Aorta (tissue), 5 donors: ENCODE data around the gene EPHB2. TPM values are rescaled to one million over a fixed set of nuclear protein-coding genes. Genes with fewer than 3 reads are reported as not detected.

Source experiments
- ATAC-seq: fragments of 200-7000 bp; cut with Tn5 transposase; one replicate; pipeline ENCODE4 v1.9.1; 2022; ENCODE audit warnings: moderate library complexity; ENCODE audit not compliant: low FRiP score
- DNase-seq, 2 donors: peaks; one replicate each; pipeline ENCODE4 v3.0.0-alpha.2; 2020
- H3K27ac ChIP-seq, 2 donors: one replicate each; pipeline ENCODE4 v1.5.1; 2013; ENCODE audit warnings: low read length in 2 of 2, mild to moderate bottlenecking in 2 of 2, moderate library complexity in 2 of 2, control low read depth in 1 of 2, inconsistent platforms in 1 of 2, low read depth in 1 of 2
- H3K27me3 ChIP-seq, 2 donors: one replicate each; pipeline ENCODE4 v1.6.1; 2013; ENCODE audit warnings: control low read depth in 1 of 2, low read length in 1 of 2, mild to moderate bottlenecking in 1 of 2, moderate library complexity in 1 of 2; ENCODE audit not compliant: insufficient read depth in 2 of 2, control insufficient read depth in 1 of 2
- H3K36me3 ChIP-seq, 2 donors: one replicate each; pipeline ENCODE4 v1.6.1; 2013; ENCODE audit warnings: control low read depth in 1 of 2, low read length in 1 of 2, mild to moderate bottlenecking in 1 of 2; ENCODE audit not compliant: insufficient read depth in 2 of 2, control insufficient read depth in 1 of 2
- H3K4me1 ChIP-seq, 2 donors: one replicate each; pipeline ENCODE4 v1.6.1; 2013; ENCODE audit warnings: low read length in 2 of 2, control low read depth in 1 of 2, mild to moderate bottlenecking in 1 of 2, moderate library complexity in 1 of 2; ENCODE audit not compliant: insufficient read depth in 2 of 2, control insufficient read depth in 1 of 2
- H3K4me3 ChIP-seq, 2 donors: one replicate each; pipeline ENCODE4 v1.5.1; 2013; ENCODE audit warnings: low read length in 2 of 2, control low read depth in 1 of 2, mild to moderate bottlenecking in 1 of 2
- H3K9me3 ChIP-seq: one replicate; pipeline ENCODE4 v1.6.1; 2013; ENCODE audit warnings: mild to moderate bottlenecking, low read length; ENCODE audit not compliant: control insufficient read depth
- WGBS, 2 donors: extraction: QIAGEN DNeasy Blood & Tissue Kit; methylation state at CpG; one replicate each; pipeline ENCODE4 v1.1.7; 2013; 5-methylcytosine and 5-hydroxymethylcytosine counted together
- intact Hi-C, 2 donors: fragments of 100-400 bp; cut with DNase I; formaldehyde crosslinking; loops; one replicate each; pipeline versions ENCODE4 v1.14.2 to v1.15.0; 2022
- polyA plus RNA-seq, 2 donors: library from polyadenylated mRNA; stranded (reverse); fragments of 200-250 nt; gene quantifications; one replicate each; pipeline ENCODE4 v1.2.3, GENCODE V29; 2013
- total RNA-seq, 2 donors: library from RNA; stranded (reverse); fragmentation: NEBNext Ultra II Directional; extraction: Animal tissue kit (Norgen Biotek cat#: 25700); gene quantifications; one replicate each; pipeline ENCODE4 v1.2.1, GENCODE V29; 2021
- donor health status: healthy with polysubstance abuse.
- donor health status: Bipolar disorder and iron deficiency.
- donor health status: DM: no; HTN: no; CAD: no.
- donor health status: DM: no; HTN: no; CAD: no.
- donor health status: DM: yes; HTN: yes; CAD: no.

The EPHB2 gene
- total and polyA plus RNA-seq, 4 donors, result 0.87 to 16.6 (median 3.2) TPM

DNA sequence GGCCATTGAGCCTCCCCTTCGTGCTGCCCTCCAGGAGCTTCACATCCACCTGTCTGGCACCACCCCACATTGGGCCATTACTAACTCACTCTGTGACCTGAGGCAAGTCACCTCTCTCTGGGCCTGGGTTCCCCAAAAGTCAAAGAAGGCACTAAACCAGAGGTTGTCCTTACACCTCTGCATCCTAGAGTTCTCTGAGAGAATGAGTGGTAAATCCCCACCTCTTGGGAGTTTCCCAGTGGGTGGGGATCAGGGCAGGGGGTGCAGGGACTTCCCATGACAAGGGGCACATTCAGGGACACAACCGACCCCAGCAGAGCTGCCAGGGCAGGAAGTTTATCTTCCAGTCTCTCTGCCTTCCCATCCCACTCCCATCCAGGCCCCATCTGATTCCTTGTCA is 99.7 kb downstream of the EPHB2 start:
- H3K27me3 ChIP-seq, result no peaks in the 10 kb centered on the region
- no peaks in the 10 kb centered on the region for H3K4me1 ChIP-seq
- ATAC-seq (no peak), DNase-seq (peak in 1 of 2 donors; percentile 29)
- intact Hi-C loops, result no loop called here
- 89 to 98% methylated on average over 2 of the region's 2 CpGs for WGBS, 2 donors
- H3K9me3 ChIP-seq, result no peaks in the 10 kb centered on the region
- no peaks in the 10 kb centered on the region for H3K36me3 ChIP-seq
- no peak overlapping the region for H3K4me3 ChIP-seq
- H3K27ac ChIP-seq, result no peak overlapping the region

DNA sequence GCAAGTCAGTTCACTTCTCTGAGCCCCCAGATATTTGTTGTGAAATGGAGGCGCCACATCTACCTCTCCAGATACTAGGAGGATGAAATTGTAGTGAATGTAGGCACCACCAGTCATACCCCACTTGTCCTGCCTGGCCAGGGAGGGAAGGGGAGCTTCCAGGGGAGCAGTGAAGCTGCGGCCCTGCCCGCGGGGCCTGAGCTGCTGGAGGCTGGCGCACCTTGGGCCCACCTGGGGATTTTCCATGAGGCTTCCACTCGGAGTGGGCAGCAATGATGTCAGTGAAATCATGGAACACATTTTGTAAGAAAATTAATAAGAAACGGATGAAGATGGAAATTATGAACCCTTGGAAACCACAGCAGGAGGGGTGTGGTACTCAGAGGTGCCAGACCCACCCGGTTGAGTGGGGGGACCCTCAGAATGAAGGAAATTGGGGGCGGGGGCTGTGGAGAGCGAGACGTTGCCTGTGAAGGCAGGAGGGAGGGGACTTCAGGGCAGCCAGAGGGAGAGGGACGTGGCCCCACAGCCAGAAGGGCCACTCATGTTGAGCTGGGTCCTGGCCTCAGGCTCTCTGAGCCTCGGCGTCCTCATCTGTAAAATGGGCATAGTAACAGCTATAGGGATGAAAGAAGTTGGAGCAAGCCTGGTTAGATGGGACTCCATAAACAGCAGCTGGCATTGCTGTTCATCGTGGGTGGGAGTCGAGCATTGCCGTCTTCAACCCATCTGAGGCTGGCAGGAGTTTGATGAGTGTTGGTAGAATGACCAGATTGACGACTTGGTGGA is 101.6 kb downstream of the EPHB2 start:
- ATAC-seq (no peak), DNase-seq (peak in 1 of 2 donors; percentile 12)
- no peaks in the 10 kb centered on the region for H3K4me1 ChIP-seq
- H3K27me3 ChIP-seq, result no peaks in the 10 kb centered on the region
- intact Hi-C loops, result no loop called here
- no peaks in the 10 kb centered on the region for H3K9me3 ChIP-seq
- H3K4me3 ChIP-seq, result no peak overlapping the region
- WGBS, 2 donors, result 81 to 84% methylated on average over 18 of the region's 18 CpGs
- no peak overlapping the region for H3K27ac ChIP-seq
- H3K36me3 ChIP-seq, result no peaks in the 10 kb centered on the region

DNA sequence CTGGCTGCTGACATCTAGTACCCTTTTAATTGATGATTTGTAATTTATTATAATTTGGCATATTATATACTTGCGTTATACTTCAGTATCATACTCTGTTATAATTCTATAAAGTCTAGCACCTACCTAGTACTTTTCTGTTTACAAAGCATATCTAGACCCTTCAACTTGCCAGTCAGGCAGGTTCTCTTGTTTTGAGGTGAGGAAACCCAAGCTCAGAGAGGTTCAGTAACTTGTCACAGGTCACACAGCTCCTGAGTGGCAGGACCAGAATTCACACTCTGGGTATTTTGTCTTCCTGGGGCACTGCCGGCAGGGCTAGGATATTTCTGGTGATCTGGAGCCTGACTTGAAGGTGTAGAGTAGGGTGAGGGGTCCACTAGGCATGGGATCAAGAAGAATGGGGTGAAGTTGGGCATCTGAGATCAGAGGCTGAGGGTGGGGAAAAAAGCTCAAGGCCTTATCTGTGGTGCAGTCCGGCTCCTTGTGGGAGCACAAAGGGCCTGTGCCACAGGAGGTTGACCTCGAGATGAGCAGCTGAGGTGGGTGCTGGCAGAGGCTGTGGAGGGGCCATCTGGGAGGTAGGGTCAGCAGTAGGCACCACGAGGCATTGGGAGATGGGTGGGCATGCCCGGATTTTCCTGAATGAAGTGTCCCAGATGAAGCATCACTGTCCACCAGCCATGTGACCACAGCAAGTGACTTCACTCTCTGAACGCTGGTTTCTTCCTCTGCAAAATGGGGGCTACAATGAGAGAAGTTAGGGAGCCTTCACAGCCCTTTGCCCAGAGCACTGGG is 102.6 kb downstream of the EPHB2 start:
- ATAC-seq (no peak), DNase-seq (peak in 1 of 2 donors; percentile 35)
- H3K4me3 ChIP-seq, result no peak overlapping the region
- H3K36me3 ChIP-seq, result no peaks in the 10 kb centered on the region
- no peaks in the 10 kb centered on the region for H3K9me3 ChIP-seq
- 88 to 89% methylated on average over 7 of the region's 7 CpGs for WGBS, 2 donors
- no peaks in the 10 kb centered on the region for H3K4me1 ChIP-seq
- no peaks in the 10 kb centered on the region for H3K27me3 ChIP-seq
- no peak overlapping the region for H3K27ac ChIP-seq
- intact Hi-C loops, result no loop called here

DNA sequence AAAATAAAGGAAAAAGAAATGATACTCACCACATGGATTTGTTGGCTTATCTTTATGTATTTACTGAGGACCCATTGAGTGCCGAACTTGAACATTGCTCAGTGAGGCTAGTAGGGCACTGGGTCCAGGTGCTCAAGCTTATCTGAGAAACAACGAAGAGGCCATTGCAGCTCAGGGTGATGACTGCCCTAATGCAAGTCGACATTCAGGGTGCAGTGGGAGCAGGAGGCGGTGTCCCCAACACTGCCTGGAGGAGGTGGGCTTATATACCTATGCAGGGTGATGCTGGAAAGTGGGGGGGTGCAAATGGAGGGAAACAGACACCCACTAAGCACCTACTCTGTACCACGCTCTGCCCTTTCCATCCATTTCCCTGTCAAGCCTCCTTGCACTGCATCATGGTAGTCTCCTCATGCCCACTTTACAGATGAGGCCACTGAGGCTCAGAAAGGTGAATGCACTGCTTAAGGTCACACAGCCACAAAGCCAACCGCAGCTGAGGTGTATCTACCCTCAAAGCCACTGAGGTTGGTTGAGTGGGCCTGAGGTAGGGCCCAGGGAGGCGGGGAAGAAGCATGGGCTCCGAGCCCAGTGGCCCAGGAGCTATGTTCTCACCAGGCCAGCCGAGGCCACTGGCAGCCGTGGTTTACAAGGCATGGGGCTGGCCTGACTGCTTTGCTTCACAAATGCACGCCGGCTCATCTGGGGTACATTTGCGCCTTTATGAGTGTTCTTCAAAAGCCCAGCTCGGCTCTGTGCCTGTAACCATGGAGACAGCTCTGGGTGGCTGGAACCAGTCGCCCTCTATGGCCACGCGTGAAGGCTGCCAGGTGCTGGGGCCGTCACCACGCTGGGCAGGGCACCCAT is 103.8 kb downstream of the EPHB2 start:
- H3K9me3 ChIP-seq, result no peaks in the 10 kb centered on the region
- no peak overlapping the region for H3K27ac ChIP-seq
- DNase-seq (peak in 1 of 2 donors; percentile 76), ATAC-seq (peak; percentile 66)
- 34 to 36% methylated on average over 19 of the region's 19 CpGs for WGBS, 2 donors
- H3K27me3 ChIP-seq, result no peaks in the 10 kb centered on the region
- H3K4me1 ChIP-seq, result no peaks in the 10 kb centered on the region
- H3K4me3 ChIP-seq, result no peak overlapping the region
- no peaks in the 10 kb centered on the region for H3K36me3 ChIP-seq
- intact Hi-C loops, result no loop called here

DNA sequence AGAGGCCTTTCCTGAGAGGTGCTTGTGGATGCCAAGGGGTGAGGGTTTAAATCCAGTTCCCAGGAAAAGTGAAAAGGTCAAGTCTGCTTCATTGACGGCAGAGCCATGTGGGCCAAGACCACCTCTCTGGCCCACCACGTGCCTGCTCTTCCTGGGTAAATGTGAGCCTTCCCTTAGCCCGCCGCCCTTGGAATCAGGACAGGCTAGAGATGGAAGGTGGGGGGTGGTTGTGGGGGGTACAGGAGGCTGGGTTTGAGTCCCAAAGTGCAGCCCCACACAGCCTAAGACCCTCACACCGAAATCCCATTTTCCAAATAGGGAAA is 104.4 kb downstream of the EPHB2 start:
- no peaks in the 10 kb centered on the region for H3K4me1 ChIP-seq
- 68 to 69% methylated on average over 4 to 5 of the region's 5 CpGs for WGBS, 2 donors
- intact Hi-C loops, result no loop called here
- H3K9me3 ChIP-seq, result no peaks in the 10 kb centered on the region
- H3K36me3 ChIP-seq, result no peaks in the 10 kb centered on the region
- DNase-seq (no peak), ATAC-seq (no peak)
- no peaks in the 10 kb centered on the region for H3K27me3 ChIP-seq
- no peak overlapping the region for H3K4me3 ChIP-seq
- H3K27ac ChIP-seq, result no peak overlapping the region

DNA sequence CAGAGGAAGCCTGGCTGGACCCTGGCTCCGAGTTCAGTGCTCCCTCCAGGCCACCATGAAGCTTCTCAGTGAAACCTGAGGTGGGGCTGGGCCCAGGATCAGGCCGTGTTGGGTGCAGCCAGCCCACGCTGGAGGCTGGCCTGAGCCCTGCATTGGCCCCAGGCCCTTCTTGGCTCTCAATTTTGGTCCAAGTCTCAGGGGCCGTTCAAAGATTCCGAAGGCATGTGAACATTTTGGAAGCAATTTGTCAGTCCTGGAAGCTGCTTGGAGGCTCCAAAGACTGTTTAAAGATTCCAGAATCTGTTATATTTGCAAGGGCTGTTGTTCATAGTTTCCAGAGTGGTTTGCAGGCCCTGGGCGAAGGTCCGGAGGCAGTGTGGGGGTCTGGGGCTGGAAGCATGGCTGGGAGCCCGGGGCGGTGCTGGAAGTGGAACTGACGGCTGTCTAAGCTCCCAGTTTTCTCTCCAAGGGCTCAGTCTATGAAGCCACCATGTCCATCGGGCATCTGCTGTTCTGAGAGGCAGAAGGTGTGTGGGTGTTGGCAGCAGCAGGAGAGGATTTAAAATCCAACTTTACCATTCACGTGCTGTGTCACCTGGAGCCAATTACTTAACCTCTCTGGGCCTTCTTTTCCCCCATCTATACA is 104.9 kb downstream of the EPHB2 start:
- Histone ChIP-seq H3K36me3 (no peaks in the 10 kb centered on the region), H3K27me3 (no peaks in the 10 kb centered on the region), H3K4me3 (no peak overlapping the region), H3K4me1 (no peaks in the 10 kb centered on the region), H3K9me3 (no peaks in the 10 kb centered on the region), H3K27ac (no peak overlapping the region)
- intact Hi-C loops, result no loop called here
- WGBS, 2 donors, result 4 to 8% methylated on average over 11 to 12 of the region's 12 CpGs
- DNase-seq, result no peak
- peak; percentile 71 for ATAC-seq

DNA sequence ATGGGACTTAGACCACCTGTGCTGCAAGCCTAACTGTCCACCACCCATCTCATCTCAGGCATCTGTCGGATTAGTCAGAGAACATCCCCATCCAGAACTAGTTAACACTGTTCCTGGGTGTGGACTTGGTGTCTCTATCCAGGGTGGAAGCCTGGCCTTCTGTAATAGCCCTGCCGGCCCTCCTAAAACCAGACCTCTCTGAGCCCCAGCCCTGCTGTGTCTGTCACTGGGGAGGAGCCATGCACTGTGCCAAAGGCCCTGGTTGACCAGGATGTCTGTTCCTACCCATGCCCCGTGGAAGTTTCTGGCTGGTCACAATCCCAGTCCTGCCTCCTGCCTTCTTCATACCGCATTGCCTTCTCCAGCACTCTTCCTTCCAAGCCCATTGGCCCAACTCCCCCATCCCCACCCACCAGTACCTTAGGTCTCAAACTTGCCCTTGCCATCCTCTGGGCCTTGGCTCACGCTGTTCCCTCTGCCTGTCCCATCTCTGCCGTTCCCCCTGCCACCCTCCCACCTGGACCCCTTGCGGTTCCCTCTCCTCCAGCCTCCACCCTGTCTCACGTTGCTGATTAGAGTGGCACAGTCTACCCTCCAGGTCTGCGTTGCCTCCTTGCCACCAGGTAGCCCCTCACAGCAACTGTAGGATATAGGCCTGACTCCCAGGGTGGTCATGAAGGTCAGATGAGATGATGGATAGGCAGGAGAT is 105.6 kb downstream of the EPHB2 start:
- no peaks in the 10 kb centered on the region for H3K36me3 ChIP-seq
- intact Hi-C loops, result no loop called here
- H3K4me1 ChIP-seq, result no peaks in the 10 kb centered on the region
- DNase-seq (peak in 1 of 2 donors; percentile 41), ATAC-seq (peak; percentile 20)
- no peaks in the 10 kb centered on the region for H3K27me3 ChIP-seq
- H3K4me3 ChIP-seq, result no peak overlapping the region
- WGBS, 2 donors, result 65 to 72% methylated on average over 9 of the region's 9 CpGs
- no peak overlapping the region for H3K27ac ChIP-seq
- no peaks in the 10 kb centered on the region for H3K9me3 ChIP-seq

DNA sequence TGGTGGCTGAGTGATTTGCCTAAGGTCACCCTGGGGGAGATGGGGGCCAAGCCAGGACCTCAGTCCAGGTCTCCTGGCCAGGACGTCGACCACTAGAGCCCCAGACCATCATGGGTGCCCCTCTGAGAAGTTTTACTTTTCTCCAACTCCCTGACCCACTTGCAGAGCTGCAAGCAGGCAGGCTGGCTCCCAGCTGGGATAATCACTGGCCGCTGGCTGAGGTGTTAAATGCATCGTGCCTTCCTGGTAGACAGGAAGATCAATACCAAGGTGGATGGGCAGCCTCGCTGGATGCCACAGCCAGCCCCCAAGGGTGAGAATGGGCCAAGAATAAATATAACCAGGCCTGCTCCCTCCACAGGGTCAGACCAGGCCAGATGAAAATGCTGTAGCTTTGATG is 106.2 kb downstream of the EPHB2 start:
- Histone ChIP-seq H3K36me3 (no peaks in the 10 kb centered on the region), H3K27me3 (no peaks in the 10 kb centered on the region), H3K4me3 (no peak overlapping the region), H3K27ac (no peak overlapping the region), H3K4me1 (no peaks in the 10 kb centered on the region), H3K9me3 (no peaks in the 10 kb centered on the region)
- DNase-seq (peak in 1 of 2 donors; percentile 35), ATAC-seq (no peak)
- WGBS, 2 donors, result 93 to 95% methylated on average over 5 of the region's 5 CpGs
- intact Hi-C loops, result no loop called here
